Activated CD4-positive, alpha-beta T cell treated with anti-CD3 and anti-CD28 coated beads, Interleukin-2, amount 10 ng/mL, durations not matched to agents 7 days and 5 days (primary cell): ENCODE measurements around the gene MUCL3. TPM values are rescaled to one million over a fixed set of nuclear protein-coding genes. Genes with fewer than 3 reads are reported as not detected.
A peak's percentile ranks its signal among the peaks of the same experiment; 100 is the strongest.
"Not testable (repeated sequence)": the region's sequence is repeated elsewhere in the genome, so short reads cannot be mapped to it uniquely, and the experiment has no call there.

Experiments used
- CTCF ChIA-PET: fragments of 350-600 bp; sonication (Branson Sonifier 250); formaldehyde crosslinking; loops from one replicate; lab custom pipeline; 2021; ENCODE audit warnings: antibody characterized with exemption; lab: Charles Lee
- POLR2A ChIA-PET: fragments of 350-600 bp; sonication (Branson Sonifier 250); formaldehyde crosslinking; loops from one replicate; lab custom pipeline; 2021; ENCODE audit warnings: antibody characterized with exemption; lab: Charles Lee
- DNase-seq: peaks from one replicate; pipeline ENCODE4 v3.0.0-alpha.2; 2020
- H3K27ac Mint-ChIP-seq: one replicate; pipeline ENCODE4 v1.8.0; 2021; ENCODE audit warnings: mild to moderate bottlenecking, moderate library complexity, mixed read lengths
- H3K27me3 Mint-ChIP-seq: one replicate; pipeline ENCODE4 v1.8.0; 2021; ENCODE audit warnings: mixed read lengths
- H3K36me3 Mint-ChIP-seq: one replicate; pipeline ENCODE4 v1.8.0; 2021; ENCODE audit warnings: low read depth, mixed read lengths
- H3K4me1 Mint-ChIP-seq: one replicate; pipeline ENCODE4 v1.8.0; 2021; ENCODE audit warnings: mixed read lengths
- H3K4me3 Mint-ChIP-seq: one replicate; pipeline ENCODE4 v1.8.0; 2021; ENCODE audit warnings: mild to moderate bottlenecking, moderate library complexity, mixed read lengths
- H3K9me3 Mint-ChIP-seq: one replicate; pipeline ENCODE4 v1.8.0; 2021; ENCODE audit warnings: mixed read lengths
- total RNA-seq, 2 experiments: library from RNA; stranded (reverse); gene quantifications; one replicate each; pipeline ENCODE4 v1.2.3, GENCODE V29; 2021

The MUCL3 gene
- total RNA-seq, 2 experiments from 2014 or later: not detected

DNA sequence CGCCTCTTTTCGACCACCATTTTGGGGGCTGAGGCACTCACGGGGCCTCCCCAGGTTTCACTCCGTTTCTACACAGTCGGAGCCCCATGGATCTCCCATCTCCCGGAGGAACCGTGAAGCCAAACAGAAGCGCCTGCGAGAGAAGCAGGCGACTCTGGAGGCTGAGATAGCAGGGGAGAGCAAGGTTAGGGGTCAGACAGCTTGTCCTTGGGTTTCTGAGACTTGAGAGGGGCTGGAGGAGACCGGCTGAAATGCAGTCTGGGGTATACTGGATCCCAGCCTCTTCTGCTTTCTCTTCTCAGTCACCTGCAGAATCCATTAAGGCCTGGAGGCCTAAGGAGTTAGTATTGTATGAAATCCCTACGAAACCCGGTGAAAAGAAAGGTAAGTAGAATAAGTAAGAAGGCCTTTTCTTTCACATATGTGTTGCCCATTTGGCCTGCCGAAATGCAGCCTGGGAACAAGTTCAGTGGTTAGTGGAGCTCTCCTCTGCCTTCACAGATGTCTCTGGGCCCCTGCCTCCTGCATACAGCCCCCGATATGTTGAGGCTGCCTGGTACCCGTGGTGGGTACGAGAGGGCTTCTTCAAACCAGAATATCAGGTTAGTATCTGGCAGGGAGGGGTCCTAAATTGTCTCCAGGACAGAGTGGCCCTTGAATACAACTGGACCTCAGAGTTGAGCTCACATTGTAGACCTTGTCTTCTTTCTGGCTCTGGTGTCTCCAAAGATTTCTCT lies 25.8 kb upstream of the MUCL3 start:
- ChIA-PET CTCF (interaction anchor here (0.7 to 2.8 kb wide), 18 partner anchors 8 to 243 kb away, joined by 3 to 19 read pairs (median 4); partner anchors contain the start of gene CCHCR1), POLR2A (no interaction called here)
- Mint-ChIP-seq H3K36me3 (peaks cover 34% of the 10 kb centered on the region), H3K9me3 (no peaks in the 10 kb centered on the region), H3K27ac (peak overlapping the region; percentile 90), H3K27me3 (no peaks in the 10 kb centered on the region), H3K4me1 (peaks cover 34% of the 10 kb centered on the region), H3K4me3 (peak overlapping the region; percentile 83)
- DNase-seq: no peak

DNA sequence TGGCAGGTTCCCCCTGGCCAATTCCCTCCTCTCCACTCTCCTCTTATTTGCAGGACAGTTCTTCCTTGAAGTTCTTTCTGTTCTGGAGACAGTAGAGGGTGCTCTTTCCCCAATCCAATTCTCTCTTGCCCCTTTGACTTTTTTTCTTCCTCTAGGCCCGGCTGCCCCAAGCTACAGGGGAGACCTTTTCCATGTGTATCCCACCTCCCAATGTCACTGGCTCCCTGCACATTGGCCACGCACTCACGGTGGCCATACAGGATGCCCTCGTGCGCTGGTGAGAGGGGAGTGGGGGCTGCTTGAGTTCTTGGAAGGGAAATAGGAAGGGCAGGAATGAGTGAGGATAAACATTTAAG lies 25.2 kb upstream of the MUCL3 start:
- CTCF ChIA-PET: interaction anchor here (0.7 to 2.8 kb wide), 19 partner anchors 8 to 242 kb away, joined by 3 to 19 read pairs (median 4); partner anchors contain the start of genes CCHCR1 and IER3
- peak overlapping the region; percentile 47 for H3K27ac Mint-ChIP-seq
- H3K4me1 Mint-ChIP-seq: peaks cover 34% of the 10 kb centered on the region
- H3K36me3 Mint-ChIP-seq: peaks cover 35% of the 10 kb centered on the region
- peak; percentile 42 for DNase-seq
- H3K9me3 Mint-ChIP-seq: no peaks in the 10 kb centered on the region
- POLR2A ChIA-PET: no interaction called here
- peak overlapping the region; percentile 83 for H3K4me3 Mint-ChIP-seq
- no peaks in the 10 kb centered on the region for H3K27me3 Mint-ChIP-seq

DNA sequence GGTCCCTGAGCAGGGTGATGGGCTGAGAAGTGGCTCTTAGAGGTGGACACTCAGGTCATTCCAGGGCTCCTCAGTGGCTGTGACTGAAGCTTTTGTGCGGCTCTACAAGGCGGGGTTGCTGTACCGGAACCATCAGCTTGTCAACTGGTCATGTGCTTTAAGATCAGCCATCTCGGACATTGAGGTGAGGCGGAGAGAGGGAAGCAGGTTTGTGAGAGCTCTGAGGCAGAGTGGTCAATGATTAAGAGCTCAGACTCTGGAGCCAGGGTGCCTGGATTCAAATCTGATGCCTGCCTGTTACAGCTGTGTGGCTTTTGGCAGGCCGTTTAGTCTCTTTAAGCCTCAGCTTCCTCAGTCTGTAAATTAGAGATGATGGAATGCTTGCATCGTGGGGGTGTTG lies 23.7 kb upstream of the MUCL3 start:
- ChIA-PET CTCF (interaction anchor here (1.0 to 2.9 kb wide), 3 partner anchors 126 to 170 kb away, joined by 3 to 12 read pairs (median 5); no protein-coding TSS in a partner anchor), POLR2A (no interaction called here)
- H3K4me3 Mint-ChIP-seq: no peak overlapping the region
- peaks cover 31% of the 10 kb centered on the region for H3K36me3 Mint-ChIP-seq
- no peaks in the 10 kb centered on the region for H3K9me3 Mint-ChIP-seq
- no peak overlapping the region for H3K27ac Mint-ChIP-seq
- no peak for DNase-seq
- peaks cover 34% of the 10 kb centered on the region for H3K4me1 Mint-ChIP-seq
- H3K27me3 Mint-ChIP-seq: no peaks in the 10 kb centered on the region

DNA sequence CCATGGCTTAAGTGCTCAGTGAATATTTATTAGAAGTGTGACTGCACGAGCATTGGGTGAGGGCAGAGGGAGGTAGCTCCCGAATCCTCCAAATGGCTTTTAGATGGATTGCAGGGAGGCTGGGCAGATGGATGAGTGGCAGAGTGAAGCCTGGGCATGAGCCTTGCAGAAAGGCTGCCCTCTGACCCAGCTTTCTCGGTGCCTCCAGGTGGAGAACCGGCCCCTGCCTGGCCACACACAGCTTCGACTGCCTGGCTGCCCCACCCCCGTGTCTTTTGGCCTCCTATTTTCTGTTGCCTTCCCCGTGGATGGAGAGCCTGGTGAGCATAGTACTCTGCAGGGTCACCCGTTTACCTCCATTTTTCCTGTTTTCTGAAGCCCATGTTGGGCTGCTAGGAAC lies 23.3 kb upstream of the MUCL3 start:
- CTCF ChIA-PET: interaction anchor here (1.0 to 2.9 kb wide), 2 partner anchors 162 to 170 kb away, joined by 3 to 12 read pairs; no protein-coding TSS in a partner anchor
- Mint-ChIP-seq H3K4me1 (peaks cover 32% of the 10 kb centered on the region), H3K27ac (no peak overlapping the region), H3K36me3 (peaks cover 33% of the 10 kb centered on the region), H3K9me3 (no peaks in the 10 kb centered on the region), H3K4me3 (no peak overlapping the region), H3K27me3 (no peaks in the 10 kb centered on the region)
- POLR2A ChIA-PET: no interaction called here
- no peak for DNase-seq

DNA sequence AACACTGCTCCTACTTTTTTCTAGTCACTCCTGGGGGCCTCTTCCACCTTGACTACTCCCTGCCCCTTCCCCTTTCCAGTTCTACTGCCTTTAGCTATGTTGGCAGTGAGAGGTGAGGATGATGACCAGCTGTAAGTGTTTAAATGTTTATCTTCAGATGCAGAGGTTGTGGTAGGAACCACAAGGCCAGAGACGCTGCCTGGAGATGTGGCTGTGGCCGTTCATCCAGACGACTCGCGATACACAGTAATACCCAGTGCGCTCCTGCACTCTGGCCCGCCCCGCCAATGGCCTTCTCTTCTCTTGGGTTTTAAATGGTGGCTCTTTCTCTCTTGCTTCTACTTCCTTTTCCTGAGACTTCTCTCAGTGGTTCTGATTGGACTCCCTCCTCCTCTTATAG lies 22.1 kb upstream of the MUCL3 start:
- Mint-ChIP-seq H3K36me3 (peaks cover 31% of the 10 kb centered on the region), H3K4me3 (no peak overlapping the region), H3K9me3 (no peaks in the 10 kb centered on the region), H3K27me3 (no peaks in the 10 kb centered on the region), H3K4me1 (peaks cover 25% of the 10 kb centered on the region), H3K27ac (no peak overlapping the region)
- no peak for DNase-seq
- ChIA-PET POLR2A (no interaction called here), CTCF (interaction anchor here (0.7 to 2.9 kb wide), 4 partner anchors 9 to 169 kb away, joined by 3 to 12 read pairs (median 4); partner anchors contain the start of gene SFTA2)

DNA sequence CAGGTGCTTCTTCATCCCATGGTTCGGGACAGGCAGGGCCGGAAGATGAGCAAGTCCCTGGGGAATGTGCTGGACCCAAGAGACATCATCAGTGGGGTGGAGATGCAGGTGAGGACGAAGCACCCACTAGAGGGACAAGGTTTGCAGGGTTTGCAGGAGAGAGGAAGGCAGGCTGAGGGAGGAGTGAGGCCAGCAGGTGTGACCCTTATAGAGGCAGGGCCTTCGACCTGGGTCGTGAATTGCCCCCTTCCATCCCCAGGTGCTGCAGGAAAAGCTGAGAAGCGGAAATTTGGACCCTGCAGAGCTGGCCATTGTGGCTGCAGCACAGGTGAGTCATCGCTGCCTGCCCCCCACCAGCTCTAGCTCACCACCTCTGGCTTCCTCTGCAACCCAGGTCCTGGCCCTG lies 18.3 kb upstream of the MUCL3 start:
- H3K36me3 Mint-ChIP-seq: peaks cover 35% of the 10 kb centered on the region
- peak overlapping the region; percentile 19 for H3K27ac Mint-ChIP-seq
- H3K27me3 Mint-ChIP-seq: no peaks in the 10 kb centered on the region
- no peaks in the 10 kb centered on the region for H3K4me1 Mint-ChIP-seq
- no peak for DNase-seq
- POLR2A ChIA-PET: no interaction called here
- H3K9me3 Mint-ChIP-seq: no peaks in the 10 kb centered on the region
- no peak overlapping the region for H3K4me3 Mint-ChIP-seq
- CTCF ChIA-PET: interaction anchor here (1.5 kb wide), 1 partner anchor 18 kb away, joined by 3 read pairs; the partner anchor contains the start of gene MUCL3

DNA sequence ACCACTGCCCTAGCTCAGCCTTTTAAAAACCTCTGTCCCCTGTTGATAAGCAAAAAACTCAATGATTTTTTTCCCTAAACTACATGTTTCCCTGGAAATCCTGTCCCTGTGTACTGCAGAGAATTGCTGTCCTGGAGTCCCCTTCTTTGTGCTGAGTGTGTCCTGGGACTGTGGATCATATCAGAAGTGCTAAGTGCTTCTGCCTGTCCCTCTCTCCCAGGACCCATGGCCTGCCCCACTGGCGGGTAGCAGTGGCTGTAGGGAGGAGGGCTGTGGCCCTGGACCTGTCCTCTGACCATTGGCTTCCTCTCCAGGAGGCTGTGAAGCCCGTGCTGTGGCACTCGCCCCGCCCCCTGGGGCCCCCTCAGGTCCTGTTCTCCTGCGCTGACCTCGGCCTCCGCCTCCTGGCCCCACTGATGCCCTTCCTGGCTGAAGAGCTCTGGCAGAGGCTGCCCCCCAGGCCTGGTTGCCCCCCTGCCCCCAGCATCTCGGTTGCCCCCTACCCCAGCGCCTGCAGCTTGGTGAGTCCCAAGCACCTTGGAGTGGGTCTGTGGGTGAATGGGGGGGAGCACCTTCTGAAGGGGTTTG lies 16.6 kb upstream of the MUCL3 start:
- DNase-seq, H3K4me1 Mint-ChIP-seq, POLR2A ChIA-PET, H3K27ac Mint-ChIP-seq, H3K4me3 Mint-ChIP-seq, H3K9me3 Mint-ChIP-seq, H3K27me3 Mint-ChIP-seq: not testable (repeated sequence)
- CTCF ChIA-PET: interaction anchor here (1.0 to 1.8 kb wide), 4 partner anchors 8 to 16 kb away, joined by 3 to 6 read pairs (median 3); partner anchors contain the start of gene MUCL3
- peaks cover 40% of the 10 kb centered on the region for H3K36me3 Mint-ChIP-seq

DNA sequence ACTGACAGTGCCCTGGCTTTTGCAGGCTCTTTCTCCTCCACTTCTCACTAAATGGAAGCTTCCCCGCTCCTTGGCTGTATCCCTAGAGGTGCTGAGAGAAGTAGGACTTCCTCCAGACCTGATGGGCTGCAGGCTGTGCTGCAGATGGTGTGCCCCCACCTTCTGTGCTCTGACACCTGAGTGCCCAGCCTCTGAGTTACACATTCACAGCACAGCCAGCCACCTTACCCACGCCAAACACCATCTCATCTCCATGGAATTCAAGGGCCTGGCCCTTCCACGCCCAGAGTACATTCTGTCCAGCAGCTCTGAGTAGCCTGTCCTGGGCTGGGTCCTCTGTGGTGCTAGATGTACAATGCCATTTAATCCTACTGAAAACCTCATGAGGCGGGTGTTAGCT lies 14.1 kb upstream of the MUCL3 start:
- DNase-seq: no peak
- POLR2A ChIA-PET: no interaction called here
- Mint-ChIP-seq H3K36me3 (peaks cover 27% of the 10 kb centered on the region), H3K27me3 (no peaks in the 10 kb centered on the region), H3K27ac (no peak overlapping the region), H3K4me1 (no peaks in the 10 kb centered on the region), H3K4me3 (no peak overlapping the region), H3K9me3 (peaks cover 3% of the 10 kb centered on the region)
- CTCF ChIA-PET: no interaction called here

DNA sequence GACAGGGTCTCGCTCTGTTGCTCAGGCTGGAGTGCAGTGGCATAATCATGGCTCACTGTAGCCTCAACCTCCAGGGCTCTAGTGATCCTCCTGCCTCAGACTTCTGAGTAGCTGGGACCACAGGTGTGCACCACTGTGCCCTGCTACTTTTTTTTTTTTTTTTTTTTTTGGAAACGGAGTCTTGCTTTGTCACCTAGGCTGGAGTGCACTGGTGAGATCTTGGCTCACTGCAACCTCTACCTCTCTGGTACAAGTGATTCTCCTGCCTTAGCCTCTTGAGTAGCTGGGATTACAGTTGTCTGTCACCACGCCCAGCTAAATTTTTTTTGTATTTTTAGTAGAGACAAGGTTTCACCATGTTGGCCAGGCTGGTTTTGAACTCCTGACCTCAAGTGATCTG lies 13.7 kb upstream of the MUCL3 start:
- CTCF ChIA-PET, DNase-seq, H3K9me3 Mint-ChIP-seq, H3K27ac Mint-ChIP-seq, H3K4me1 Mint-ChIP-seq, H3K4me3 Mint-ChIP-seq, POLR2A ChIA-PET, H3K27me3 Mint-ChIP-seq: not testable (repeated sequence)
- H3K36me3 Mint-ChIP-seq: peaks cover 27% of the 10 kb centered on the region

DNA sequence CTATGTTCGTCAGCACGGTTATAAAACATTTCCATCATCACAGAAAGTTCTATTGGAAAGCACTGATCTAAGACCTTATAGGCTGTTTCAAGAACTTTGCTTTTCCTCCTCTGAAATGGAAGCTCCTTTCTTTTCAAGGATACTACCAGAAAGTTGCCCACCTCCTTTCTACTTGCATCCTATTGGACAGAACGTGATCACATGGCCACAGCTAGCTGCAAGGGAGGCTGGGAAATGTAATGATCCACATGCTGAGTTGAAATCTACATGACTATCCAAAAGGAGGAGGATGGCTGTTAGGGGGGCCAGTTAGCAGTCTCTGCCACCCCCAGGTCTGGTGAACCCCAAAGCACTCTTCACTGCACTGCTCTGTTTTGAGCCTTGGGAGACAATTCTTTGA lies 12.1 kb upstream of the MUCL3 start:
- H3K9me3 Mint-ChIP-seq: peaks cover 3% of the 10 kb centered on the region
- POLR2A ChIA-PET: no interaction called here

DNA sequence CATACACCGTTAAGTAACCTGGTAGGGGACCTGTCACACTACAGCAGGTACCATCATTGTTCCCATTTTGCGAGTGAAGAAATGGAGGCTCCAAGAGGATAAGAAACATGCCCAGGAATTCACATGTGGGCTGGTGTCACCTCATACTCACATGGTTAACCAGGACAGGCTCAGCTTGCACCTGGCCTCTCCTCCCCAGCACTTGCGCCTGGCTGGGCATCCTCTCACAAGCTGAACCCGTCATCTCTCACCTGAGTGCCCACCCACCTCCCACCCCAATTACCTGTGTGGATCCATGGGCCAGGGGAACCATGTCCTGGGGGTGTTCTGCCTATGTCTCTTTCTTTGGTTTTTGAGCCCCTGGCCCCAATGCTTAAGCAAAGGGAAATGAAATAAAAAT lies 10.3 kb upstream of the MUCL3 start:
- Mint-ChIP-seq H3K27me3 (peaks cover 2% of the 10 kb centered on the region), H3K4me3 (no peak overlapping the region), H3K4me1 (no peaks in the 10 kb centered on the region), H3K36me3 (peaks cover 17% of the 10 kb centered on the region), H3K27ac (no peak overlapping the region), H3K9me3 (peaks cover 3% of the 10 kb centered on the region)
- POLR2A ChIA-PET: no interaction called here
- no peak for DNase-seq
- CTCF ChIA-PET: no interaction called here

More for the DNA sequence above, 12.1 kb upstream of the MUCL3 start:
- Mint-ChIP-seq H3K36me3 (peaks cover 20% of the 10 kb centered on the region), H3K27me3 (no peaks in the 10 kb centered on the region), H3K27ac (no peak overlapping the region), H3K4me3 (no peak overlapping the region), H3K4me1 (no peaks in the 10 kb centered on the region)
- no peak for DNase-seq
- CTCF ChIA-PET: no interaction called here

DNA sequence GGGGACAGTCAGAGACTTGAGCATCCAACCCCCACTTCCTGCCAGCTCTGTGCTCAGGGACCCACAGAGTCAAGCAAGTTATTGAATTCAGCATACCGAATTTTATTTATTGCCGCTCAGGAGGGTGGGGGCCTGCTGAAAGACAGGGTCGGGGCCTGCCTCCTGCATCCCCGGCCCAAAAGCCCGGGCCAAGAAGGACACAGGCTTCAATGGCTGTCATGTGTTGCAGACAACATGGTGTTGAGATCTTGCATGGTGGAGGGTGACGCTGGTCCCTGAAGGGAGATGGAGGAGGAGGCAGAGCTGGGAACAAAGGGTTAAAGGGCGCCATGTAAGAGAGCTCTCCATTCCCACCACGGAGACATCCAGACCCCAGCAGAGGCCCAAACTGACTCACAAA lies 9.5 kb upstream of the MUCL3 start:
- Mint-ChIP-seq H3K27me3 (peaks cover 3% of the 10 kb centered on the region), H3K9me3 (peaks cover 3% of the 10 kb centered on the region), H3K36me3 (peaks cover 16% of the 10 kb centered on the region), H3K4me1 (no peaks in the 10 kb centered on the region), H3K27ac (no peak overlapping the region), H3K4me3 (no peak overlapping the region)
- ChIA-PET POLR2A (no interaction called here), CTCF (interaction anchor here (0.9 to 1.1 kb wide), 3 partner anchors 9 to 17 kb away, joined by 3 to 5 read pairs (median 3); partner anchors contain the start of genes MUCL3 and VARS2)
- DNase-seq: no peak
